Keratinocyte (primary cell): ENCODE data around the gene STK11IP. TPM values are rescaled to one million over a fixed set of nuclear protein-coding genes. Genes with fewer than 3 reads are reported as not detected.

Experiments
- DNase-seq: peaks from one replicate; pipeline ENCODE4 v3.0.0-alpha.2; 2011; ENCODE audit warnings: low read depth, missing footprints, low spot score
- FAIRE-seq: peaks from 2 replicates; lab custom pipeline; 2011; peaks lifted over from hg19 to GRCh38; lab: Jason Lieb, UNC
- H2AFZ ChIP-seq: 2 replicates; pipeline ENCODE4 v1.6.0; 2012; ENCODE audit warnings: low read length, control low read depth, inconsistent platforms; ENCODE audit not compliant: control insufficient read depth
- H3K27ac ChIP-seq: 2 replicates; pipeline ENCODE4 v1.5.1; 2011; ENCODE audit warnings: low read length; ENCODE audit not compliant: control insufficient read depth, insufficient read depth
- H3K27me3 ChIP-seq: 3 replicates; pipeline ENCODE4 v1.6.0; 2011; ENCODE audit warnings: low read length; ENCODE audit not compliant: control insufficient read depth, insufficient read depth; ENCODE audit errors: extremely low read depth
- H3K36me3 ChIP-seq, 2 experiments: 2 replicates in 1 of 2; 3 replicates in 1 of 2; pipeline ENCODE4 v1.5.1; 2011; ENCODE audit warnings: low read length in 2 of 2, mild to moderate bottlenecking in 1 of 2; ENCODE audit not compliant: control insufficient read depth in 2 of 2, insufficient read depth in 2 of 2; ENCODE audit errors: extremely low read depth in 1 of 2
- H3K4me1 ChIP-seq: 3 replicates; pipeline ENCODE4 v1.5.1; 2011; ENCODE audit warnings: low read length; ENCODE audit not compliant: control insufficient read depth, insufficient read depth; ENCODE audit errors: extremely low read depth
- H3K4me2 ChIP-seq: 3 replicates; pipeline ENCODE4 v1.6.0; 2011; ENCODE audit warnings: low read depth, low read length; ENCODE audit not compliant: control insufficient read depth, insufficient read depth; ENCODE audit errors: extremely low read depth
- H3K4me3 ChIP-seq, 3 experiments: fragments of 200-600 bp in 1 of 3; sonication (generic) in 1 of 3; 2 replicates in 2 of 3; 3 replicates in 1 of 3; pipeline ENCODE4 v1.5.1; 2011 to 2016; ENCODE audit warnings: low read length in 3 of 3, mild to moderate bottlenecking in 3 of 3, control low read depth in 2 of 3, inconsistent platforms in 1 of 3, low read depth in 1 of 3, mixed read lengths in 1 of 3, mixed run types in 1 of 3, moderate library complexity in 1 of 3; ENCODE audit not compliant: control insufficient read depth in 2 of 3, insufficient read depth in 2 of 3; ENCODE audit errors: extremely low read depth in 1 of 3
- H3K79me2 ChIP-seq: 2 replicates; pipeline ENCODE4 v1.6.0; 2012; ENCODE audit warnings: low read length; ENCODE audit not compliant: control insufficient read depth, insufficient read depth
- H3K9ac ChIP-seq: 3 replicates; pipeline ENCODE4 v1.6.0; 2011; ENCODE audit warnings: low read length; ENCODE audit not compliant: control insufficient read depth, insufficient read depth; ENCODE audit errors: extremely low read depth
- H3K9me1 ChIP-seq: 3 replicates; pipeline ENCODE4 v1.6.0; 2011; ENCODE audit warnings: low read length; ENCODE audit not compliant: control insufficient read depth, insufficient read depth; ENCODE audit errors: extremely low read depth
- H3K9me3 ChIP-seq: 2 replicates; pipeline ENCODE4 v1.5.1; 2012; ENCODE audit warnings: low read depth, low read length; ENCODE audit not compliant: control insufficient read depth
- H4K20me1 ChIP-seq: 3 replicates; pipeline ENCODE4 v1.6.0; 2011; ENCODE audit warnings: low read length; ENCODE audit not compliant: control insufficient read depth, insufficient read depth; ENCODE audit errors: extremely low read depth
- CTCF ChIP-seq, 3 experiments: IDR thresholded peaks in 1 of 3; conservative IDR thresholded peaks in 1 of 3; optimal IDR thresholded peaks in 1 of 3; 2 replicates in 2 of 3; 3 replicates in 1 of 3; pipeline versions ENCODE3 to v1.5.1; 2011; ENCODE audit warnings: low read length in 3 of 3, mild to moderate bottlenecking in 3 of 3, moderate library complexity in 2 of 3, control low read depth in 1 of 3, inconsistent platforms in 1 of 3; ENCODE audit not compliant: insufficient read depth in 2 of 3; ENCODE audit errors: extremely low read depth in 1 of 3
- EZH2 ChIP-seq: IDR thresholded peaks from one replicate; pipeline ENCODE4 v1.6.1; 2012; ENCODE audit warnings: inconsistent platforms, mild to moderate bottlenecking, low read length, moderate library complexity
- dilution Hi-C: fragments of 300-500 bp; cut with MboI; formaldehyde crosslinking; loops from one replicate; pipeline ENCODE4 v1.7.0; 2020; ENCODE audit warnings: low sequenced_read_pairs; ENCODE audit not compliant: extremely low pct_ligation_motif_present
- polyA plus RNA-seq, 5 experiments: library from polyadenylated mRNA; depleted of rRNA in 3 of 5; stranded (reverse) in 3 of 5; stranded (forward) in 1 of 5; unstranded in 1 of 5; fragments of >200 nt; gene quantifications; 1 replicate in 1 of 5; 2 replicates in 3 of 5; 3 replicates in 1 of 5; pipeline versions ENCODE4 v1.2.1 to v1.2.3, GENCODE V29; 2011 to 2012; ENCODE audit warnings: missing spikeins in 2 of 5, low read depth in 1 of 5, low replicate concordance in 1 of 5

STK11IP gene
- polyA plus RNA-seq, 1 donor (not counting 4 experiments of a cell fraction or from before 2014, with no cell fraction given), result 10.0 TPM

- no peak overlapping the region for H3K27ac ChIP-seq
- no peaks in the 10 kb centered on the region for H3K9me3 ChIP-seq
- H3K27me3 ChIP-seq, result no peaks in the 10 kb centered on the region
- no peak for FAIRE-seq
- peaks cover 19 to 32% of the 10 kb centered on the region in 2 experiments for H3K36me3 ChIP-seq
- no peak for TF ChIP-seq EZH2
- no peak for TF ChIP-seq CTCF (optimal IDR thresholded peaks at IDR 0.05 in 1 of 3, IDR thresholded peaks at IDR 0.05 in 1 of 3, conservative IDR thresholded peaks at IDR 0.05 in 1 of 3; ENCODE audit: extremely low read depth in 1 of 3, insufficient read depth in 2 of 3, low read length in 3 of 3)
- no peak overlapping the region for H3K4me3 ChIP-seq
- no peaks in the 10 kb centered on the region for H3K9me1 ChIP-seq
- no peaks in the 10 kb centered on the region for H3K4me1 ChIP-seq
- no peak overlapping the region for H3K4me2 ChIP-seq
- H2AFZ ChIP-seq, result no peak overlapping the region
- dilution Hi-C loops, result no loop called here
- no peaks in the 10 kb centered on the region for H4K20me1 ChIP-seq
- DNase-seq, result no peak
- H3K79me2 ChIP-seq, result no peaks in the 10 kb centered on the region
- H3K9ac ChIP-seq, result no peak overlapping the region
Measured at GRCh38 chr2:219636941-219637841, 39.5 kb downstream of the STK11IP start.

GRCh38 chr2:219637842-219638185, 40.2 kb downstream of the STK11IP start:
- Histone ChIP-seq H3K27ac (no peak overlapping the region), H3K79me2 (no peaks in the 10 kb centered on the region)
- dilution Hi-C loops, result no loop called here

More at GRCh38 chr2:219637842-219638185, 40.2 kb downstream of the STK11IP start:
- H4K20me1 ChIP-seq, result no peaks in the 10 kb centered on the region
- peaks cover 3% of the 10 kb centered on the region for H3K4me1 ChIP-seq
- no peaks in the 10 kb centered on the region for H3K9me3 ChIP-seq
- H3K9ac ChIP-seq, result no peak overlapping the region
- DNase-seq (no peak), FAIRE-seq (no peak)
- TF ChIP-seq EZH2 (no peak), CTCF (optimal IDR thresholded peaks at IDR 0.05 in 1 of 3, IDR thresholded peaks at IDR 0.05 in 1 of 3, conservative IDR thresholded peaks at IDR 0.05 in 1 of 3; ENCODE audit: extremely low read depth in 1 of 3, insufficient read depth in 2 of 3, low read length in 3 of 3) (no peak)
- H3K36me3 ChIP-seq, result peaks cover 14 to 26% of the 10 kb centered on the region in 2 experiments
- no peak overlapping the region for H3K4me2 ChIP-seq
- H3K4me3 ChIP-seq, result no peak overlapping the region
- no peak overlapping the region for H2AFZ ChIP-seq
- no peaks in the 10 kb centered on the region for H3K27me3 ChIP-seq
- H3K9me1 ChIP-seq, result no peaks in the 10 kb centered on the region
